GM19397 (cell line): ENCODE data around the gene ITPA.
"Not testable (repeated sequence)": the region's sequence is repeated elsewhere in the genome, so short reads cannot be mapped to it uniquely, and the experiment has no call there.

Experiments used
- ATAC-seq: cut with Tn5 transposase; IDR thresholded peaks from one replicate; pipeline ENCODE4 v1.9.1; 2021; ENCODE audit warnings: mild to moderate bottlenecking, moderate library complexity; ENCODE audit not compliant: unreplicated experiment

ITPA gene

GRCh38 chr20:3172933-3173609, 36.2 kb upstream of the ITPA start, which contains the start of gene LZTS3:
Gene LZTS3, minus strand, starts transcription at chr20:3173549. Its CDS starts 6,386 bp downstream, at chr20:3167163.
- peak; percentile 36 for ATAC-seq

GRCh38 chr20:3173610-3174441, 35.5 kb upstream of the ITPA start:
- peak; percentile 90 for ATAC-seq

GRCh38 chr20:3174442-3175261, 34.6 kb upstream of the ITPA start:
- ATAC-seq, result no peak

DNA sequence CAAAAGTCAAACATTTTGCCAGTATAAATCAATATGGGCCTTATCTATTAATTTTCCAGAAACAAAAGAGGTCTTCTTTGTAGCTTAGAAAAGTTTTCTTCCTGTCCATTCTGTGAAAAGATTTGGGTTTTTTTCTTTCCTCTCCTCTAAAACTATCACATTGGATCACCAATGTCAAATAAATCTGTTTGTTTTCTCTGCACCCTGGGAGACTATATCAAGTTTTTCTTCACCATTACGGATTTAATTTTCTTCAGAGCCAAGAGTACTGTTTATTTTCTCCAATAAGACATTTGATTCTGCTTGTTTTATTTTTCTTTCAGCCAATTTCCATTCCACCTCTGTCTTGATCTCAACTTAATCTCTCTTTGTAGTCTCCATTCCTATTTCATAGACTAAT, 34.0 kb upstream of the ITPA start:
- no peak for ATAC-seq

DNA sequence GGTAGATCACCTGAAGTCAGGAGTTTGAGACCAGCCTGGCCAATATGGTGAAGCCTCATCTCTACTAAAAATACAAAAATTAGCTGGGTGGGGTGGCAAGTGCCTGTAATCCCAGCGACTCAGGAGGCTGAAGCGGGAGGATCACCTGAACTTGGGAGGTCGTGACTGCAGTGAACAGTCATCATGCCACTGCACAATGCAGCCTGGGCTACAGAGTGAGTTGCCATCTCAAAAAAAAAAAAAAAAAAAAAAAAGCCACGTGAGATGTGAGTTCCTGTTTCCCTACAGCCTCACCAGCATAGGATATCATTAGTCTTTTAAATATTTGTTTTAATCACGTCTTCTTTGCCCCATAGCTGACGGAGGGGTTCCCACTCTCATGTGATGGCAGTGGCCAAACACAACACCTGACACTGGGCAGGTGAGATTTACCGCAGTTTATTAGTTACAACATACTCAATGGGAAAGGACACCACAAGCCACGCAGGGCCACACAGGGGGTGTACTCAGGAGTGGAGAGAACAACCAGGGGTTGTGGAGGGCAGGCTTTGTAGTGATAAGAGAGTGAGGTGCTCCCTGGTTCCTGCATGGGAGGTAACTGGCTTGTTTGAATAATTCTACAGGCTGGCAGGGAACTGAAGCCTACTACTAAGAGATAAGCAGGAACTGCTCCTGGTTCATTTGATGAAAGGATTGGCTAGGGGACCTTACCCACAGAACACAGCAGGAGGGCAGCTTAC, 31.4 kb upstream of the ITPA start:
- ATAC-seq, result no peak

DNA sequence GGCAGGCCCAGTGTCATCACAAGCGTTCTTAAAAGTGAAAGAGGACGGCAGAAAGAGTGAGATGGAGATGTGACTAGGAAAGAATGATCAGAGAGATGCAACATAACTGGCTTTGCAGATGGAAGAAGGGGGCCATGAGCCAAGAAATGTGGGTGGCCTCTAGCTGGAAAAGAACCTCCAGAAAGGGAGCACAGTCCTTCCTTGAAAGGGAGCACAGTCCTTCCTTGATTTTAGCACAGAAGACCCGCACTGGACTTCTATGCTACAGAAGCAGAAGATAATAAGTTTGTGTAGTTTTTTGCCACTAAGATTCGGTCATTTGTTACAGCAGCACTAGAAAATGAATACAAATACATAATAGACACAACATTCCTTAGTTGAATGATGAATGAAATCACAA, 29.0 kb upstream of the ITPA start:
- ATAC-seq, result no peak

GRCh38 chr20:3181270-3181669, 28.0 kb upstream of the ITPA start:
- ATAC-seq, result no peak

GRCh38 chr20:3182429-3182828, 26.9 kb upstream of the ITPA start:
- ATAC-seq, result not testable (repeated sequence)

GRCh38 chr20:3183896-3184612, 25.2 kb upstream of the ITPA start:
- ATAC-seq, result no peak

- ATAC-seq, result not testable (repeated sequence)
Observed at GRCh38 chr20:3187861-3188260, 21.4 kb upstream of the ITPA start.

- ATAC-seq, result no peak
Observed at GRCh38 chr20:3188823-3189413, 20.4 kb upstream of the ITPA start.

GRCh38 chr20:3189561-3190131, 19.7 kb upstream of the ITPA start:
- ATAC-seq, result no peak

DNA sequence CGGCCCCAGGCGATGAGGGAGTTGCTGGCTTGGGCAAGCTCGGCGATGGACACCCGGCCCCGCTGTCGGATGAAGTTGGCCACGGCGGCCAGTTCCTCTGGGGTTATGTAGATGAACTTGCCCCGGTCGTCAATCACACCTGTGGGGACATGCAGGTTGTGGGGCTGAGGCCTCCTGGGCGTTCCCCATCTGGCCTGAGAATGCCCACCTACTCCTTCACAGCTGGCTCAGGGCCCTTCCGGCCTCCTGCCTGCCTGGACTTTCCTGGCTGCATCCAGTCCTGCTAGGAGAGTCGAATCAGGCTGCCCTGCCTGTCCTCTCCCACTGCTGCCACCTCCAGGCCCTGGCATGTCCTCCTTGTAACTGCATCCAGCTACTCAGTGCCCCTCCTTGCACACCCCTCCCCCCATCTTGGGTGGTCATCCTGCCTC, 18.6 kb upstream of the ITPA start:
- no peak for ATAC-seq

GRCh38 chr20:3192226-3193015, 16.9 kb upstream of the ITPA start:
- ATAC-seq, result no peak

DNA sequence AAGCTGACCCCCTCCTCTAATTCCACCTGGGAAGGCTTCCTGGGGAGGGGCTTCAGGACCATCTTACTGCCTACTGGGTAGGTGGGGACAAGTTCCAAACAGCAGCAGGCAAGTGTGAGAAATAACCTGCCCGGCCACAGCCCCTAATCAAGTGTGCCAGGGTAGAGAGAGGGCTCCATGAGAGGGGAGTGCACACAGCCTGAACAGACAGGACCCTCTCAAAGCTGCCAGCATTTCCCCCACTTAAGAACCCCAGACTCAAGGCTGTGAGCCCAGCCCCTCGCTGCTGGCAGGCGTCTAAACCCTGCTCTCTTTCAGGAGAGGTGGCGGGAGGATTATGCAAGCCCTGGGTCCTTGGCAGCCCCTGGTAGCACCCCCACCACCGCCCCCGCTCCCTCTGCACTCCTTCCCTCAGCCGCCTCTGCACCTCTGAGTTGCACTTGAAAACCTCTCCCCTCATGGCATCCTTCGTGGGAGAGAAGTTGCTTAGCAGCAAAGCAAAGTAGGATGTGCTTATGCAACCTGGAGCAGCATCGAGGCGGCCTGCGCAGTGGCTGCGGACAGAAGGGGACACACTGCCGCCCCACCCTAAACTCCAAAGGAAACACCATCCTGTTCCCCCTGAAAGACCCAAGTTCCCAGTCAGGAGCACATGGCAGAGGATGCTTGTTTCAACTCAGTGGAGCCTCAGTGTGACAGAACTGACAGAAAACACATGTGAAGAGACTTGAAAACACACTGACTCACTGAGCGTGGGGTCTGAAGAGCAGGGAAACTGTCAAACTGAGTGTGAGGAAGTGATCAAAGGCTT, 15.3 kb upstream of the ITPA start:
- no peak for ATAC-seq

DNA sequence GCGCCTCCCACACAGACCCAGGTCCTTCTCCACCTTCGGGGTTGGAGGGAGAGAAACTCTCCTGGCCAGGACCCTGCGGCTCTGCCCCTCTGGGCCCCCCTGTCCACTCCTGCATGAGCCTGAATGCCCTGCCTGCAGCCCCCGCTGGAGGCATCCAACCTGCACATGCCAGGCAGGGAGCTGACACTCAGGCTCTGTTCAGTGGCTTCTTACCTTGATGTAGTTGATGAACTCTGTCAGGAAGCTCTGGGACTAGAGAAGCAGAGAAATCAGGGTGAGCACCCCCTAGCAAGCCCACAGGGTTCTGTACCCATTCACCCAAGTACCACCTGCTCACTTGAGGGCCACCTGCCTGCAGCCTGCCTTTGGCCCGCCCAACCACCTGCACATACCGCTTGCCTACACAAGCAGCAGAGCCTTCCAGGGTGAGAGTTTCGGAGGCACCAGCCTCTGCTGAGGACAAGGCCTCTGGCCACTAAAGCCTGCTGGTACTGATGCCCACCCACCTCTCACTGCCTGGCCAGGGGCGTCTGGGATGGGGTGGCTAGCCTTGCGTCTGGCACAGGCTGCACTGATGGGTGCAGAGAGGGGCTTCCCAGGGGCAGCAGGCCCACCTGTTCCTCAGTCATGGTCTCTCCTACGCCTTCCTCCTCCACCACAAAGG, 14.5 kb upstream of the ITPA start:
- ATAC-seq, result no peak

GRCh38 chr20:3195590-3196237, 13.6 kb upstream of the ITPA start:
- no peak for ATAC-seq
